GM19452 (cell line): Measurements from ENCODE around the gene FRMPD1.
"Not testable (repeated sequence)": the region's sequence is repeated elsewhere in the genome, so short reads cannot be mapped to it uniquely, and the experiment has no call there.

Source experiments
- ATAC-seq: cut with Tn5 transposase; IDR thresholded peaks from one replicate; pipeline ENCODE4 v1.9.1; 2021; ENCODE audit not compliant: unreplicated experiment

Gene FRMPD1, protein sequence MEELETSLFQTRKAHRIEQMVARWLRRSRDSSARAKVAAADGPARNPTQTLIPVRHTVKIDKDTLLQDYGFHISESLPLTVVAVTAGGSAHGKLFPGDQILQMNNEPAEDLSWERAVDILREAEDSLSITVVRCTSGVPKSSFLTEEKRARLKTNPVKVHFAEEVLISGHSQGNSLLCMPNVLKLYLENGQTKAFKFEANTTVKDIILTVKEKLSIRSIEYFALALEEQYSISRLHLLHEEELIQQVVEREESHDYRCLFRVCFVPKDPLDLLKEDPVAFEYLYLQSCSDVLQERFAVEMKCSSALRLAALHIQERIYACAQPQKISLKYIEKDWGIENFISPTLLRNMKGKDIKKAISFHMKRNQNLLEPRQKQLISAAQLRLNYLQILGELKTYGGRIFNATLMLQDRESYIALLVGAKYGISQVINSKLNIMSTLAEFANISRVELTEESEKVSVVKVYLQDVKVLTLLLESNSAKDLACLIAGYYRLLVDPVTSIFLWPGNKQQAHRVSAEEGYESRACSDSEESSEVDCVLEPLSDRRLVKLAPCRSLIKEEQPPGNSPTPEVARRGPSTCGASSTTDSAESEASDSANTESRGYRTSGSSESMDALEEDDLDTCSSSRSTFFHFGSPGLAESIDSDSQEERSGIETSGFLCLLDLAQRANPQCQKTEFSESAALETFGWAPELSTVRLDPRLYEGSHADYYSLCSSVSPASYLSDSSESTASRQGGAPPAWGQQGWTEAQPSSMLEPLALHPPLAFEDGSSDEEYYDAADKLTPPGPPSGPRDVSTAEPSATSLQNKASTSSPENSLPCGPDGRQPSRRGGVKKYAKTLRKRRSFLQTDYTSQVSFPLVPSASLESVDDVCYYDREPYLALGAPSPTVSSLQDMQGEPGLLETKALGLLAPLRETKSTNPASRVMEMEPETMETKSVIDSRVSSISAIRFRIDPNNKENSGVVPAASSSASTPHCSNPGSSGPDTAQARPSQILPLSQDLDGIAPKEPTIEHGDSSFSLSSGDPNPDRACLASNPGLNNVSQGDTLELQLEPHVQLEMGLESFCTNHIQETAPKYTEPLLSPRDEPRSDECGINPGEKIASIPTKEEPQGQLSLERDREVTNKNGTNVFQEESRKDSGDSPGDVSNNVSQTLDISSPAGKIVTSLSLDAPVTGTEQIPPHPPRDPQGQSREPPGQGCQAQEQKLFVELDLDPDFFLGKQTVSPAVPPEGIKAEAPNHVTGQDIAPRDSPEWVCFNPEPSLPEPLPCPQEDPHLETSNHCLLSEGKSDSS (N-terminal part only)

DNA sequence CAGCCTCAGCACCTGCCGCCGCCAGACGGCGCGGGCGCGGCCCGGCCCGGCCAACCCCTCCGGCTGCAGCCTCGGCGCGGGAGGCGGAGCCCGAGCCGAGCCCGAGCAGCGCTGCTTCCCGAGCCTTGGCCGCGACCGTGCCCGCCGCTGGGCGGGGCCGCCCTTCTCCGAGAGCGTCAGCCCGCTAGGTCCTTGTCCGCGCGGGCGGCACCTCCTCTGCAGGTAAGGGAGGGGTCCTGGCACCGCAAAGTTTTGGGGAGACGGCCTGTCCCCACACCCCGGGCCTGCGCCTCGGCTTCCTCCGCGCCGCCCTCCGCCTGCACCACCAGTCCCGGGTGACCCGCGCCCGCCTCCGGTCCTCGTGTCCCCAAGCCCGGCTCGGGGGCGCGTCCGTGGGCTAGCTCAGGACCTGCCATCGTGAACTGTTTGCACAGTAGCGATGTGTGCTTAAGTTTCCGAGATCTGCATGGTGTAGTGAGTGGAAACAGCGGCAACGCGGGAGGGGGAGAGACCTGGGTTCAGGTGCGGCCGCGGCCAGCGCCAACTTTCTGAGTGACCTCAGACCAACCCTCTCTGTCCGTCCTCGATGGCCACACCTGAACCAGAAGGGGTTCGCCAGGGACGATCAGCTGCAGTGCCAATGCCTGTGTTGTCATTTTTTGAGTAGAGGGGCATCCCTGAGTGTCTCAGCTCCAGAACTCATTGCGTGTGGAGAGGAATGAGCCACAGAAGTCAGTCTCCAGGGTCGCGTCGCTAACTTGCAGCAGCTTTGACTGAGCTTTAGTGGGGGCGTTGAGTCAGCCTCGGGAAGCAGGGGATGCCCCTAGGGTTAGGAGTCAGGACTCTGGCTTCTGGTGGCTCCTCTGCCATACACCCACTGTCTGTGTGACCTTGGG, at the start of gene FRMPD1:
TSS of gene FRMPD1 (plus strand) at position 82 of the 896 bp plus-strand sequence. CDS start 41,688 bp downstream, outside the sequence.
- ATAC-seq, result peak; percentile 80

DNA sequence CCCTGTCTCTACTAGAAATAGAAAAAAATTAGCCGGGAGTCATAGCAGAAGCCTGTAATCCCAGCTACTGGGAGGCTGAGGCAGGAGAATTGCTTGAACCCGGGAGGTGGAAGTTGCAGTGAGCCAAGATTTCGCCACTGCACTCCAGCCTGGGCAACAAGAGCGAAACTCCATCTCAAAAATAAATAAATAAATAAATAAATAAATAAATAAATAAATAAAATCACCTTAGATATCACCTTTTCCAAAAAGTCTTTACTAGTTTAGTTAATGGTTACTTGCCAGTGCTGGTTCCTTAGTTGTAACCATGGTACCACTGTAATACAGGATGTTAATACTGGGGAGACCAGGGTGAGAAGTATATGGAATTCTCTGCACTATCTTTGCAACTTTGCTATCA, 48.7 kb upstream of the FRMPD1 start:
- not testable (repeated sequence) for ATAC-seq

- no peak for ATAC-seq
These were observed 47.9 kb upstream of the FRMPD1 start for GRCh38 chr9:37602817-37603216.

GRCh38 chr9:37604296-37604695, 46.5 kb upstream of the FRMPD1 start:
- no peak for ATAC-seq

DNA sequence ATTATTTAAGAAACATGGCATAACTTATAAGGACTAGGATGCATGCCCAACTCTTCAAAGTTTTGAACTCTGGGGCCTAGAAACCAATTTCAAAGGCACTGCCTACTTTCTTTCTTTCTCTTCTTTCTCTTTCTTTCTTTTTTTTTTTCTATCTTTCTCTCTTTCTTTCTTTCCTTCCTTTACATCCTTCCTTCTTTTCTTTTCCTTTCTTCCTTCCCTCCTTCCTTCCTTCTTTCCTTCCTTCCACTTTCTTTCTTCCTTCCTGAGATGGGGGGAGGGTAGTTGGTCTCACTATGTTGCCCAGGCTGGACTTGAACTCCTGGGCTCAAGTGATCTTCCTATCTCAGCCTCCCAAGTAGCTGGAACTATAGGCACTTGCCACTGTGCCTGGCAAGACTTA, 42.5 kb upstream of the FRMPD1 start:
- ATAC-seq, result no peak

DNA sequence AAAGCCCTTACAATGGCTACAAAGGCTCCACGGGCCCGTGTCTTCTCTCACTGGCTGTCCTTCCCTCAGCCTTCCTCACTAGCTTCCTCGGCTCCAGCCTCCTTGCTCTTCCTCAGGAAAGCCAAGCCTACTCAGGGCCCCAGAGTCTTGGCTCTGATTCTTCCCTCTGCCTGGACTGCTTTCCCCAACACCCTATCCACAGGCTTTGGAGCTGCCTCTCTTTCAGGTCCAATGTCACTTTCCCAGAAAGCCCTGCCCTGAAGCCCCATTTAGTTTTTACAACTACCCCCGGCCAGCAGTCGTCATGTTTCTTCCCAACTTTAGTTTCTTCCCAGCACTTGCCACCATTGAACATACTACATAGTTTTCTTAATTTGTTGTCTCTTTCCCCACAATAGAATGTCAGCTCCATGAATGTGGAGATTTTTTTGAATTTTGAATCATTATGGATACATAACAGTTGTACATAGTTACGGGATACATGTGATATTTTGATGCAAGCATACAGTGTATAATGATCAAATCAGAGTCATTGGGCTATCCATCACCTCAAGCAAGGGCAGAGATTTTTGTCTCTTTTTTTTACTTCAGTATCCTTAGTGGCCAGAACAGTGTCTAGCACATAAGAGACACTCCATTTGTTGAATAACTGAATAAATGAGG, 40.9 kb upstream of the FRMPD1 start:
- no peak for ATAC-seq

DNA sequence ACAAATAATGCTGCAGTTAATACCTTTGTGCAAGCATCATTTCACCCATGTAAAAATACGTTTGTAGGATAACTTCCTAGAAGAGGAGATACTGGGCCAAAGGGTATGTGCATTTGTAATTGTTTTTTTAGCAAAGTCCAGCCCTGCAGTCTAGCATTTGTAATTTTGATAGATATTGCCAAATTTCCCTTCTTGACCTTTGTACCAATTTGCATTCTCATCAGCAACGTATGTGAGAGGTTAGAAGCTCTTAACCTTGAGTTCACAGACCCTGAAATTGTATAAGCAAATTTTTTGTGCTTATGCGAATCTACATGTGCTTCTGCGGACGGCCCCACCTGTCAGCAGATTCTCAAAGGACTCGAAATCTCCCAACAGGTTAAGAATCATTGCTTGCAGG, 39.7 kb upstream of the FRMPD1 start:
- ATAC-seq, result no peak

- no peak for ATAC-seq
These were observed 38.8 kb upstream of the FRMPD1 start for GRCh38 chr9:37611961-37612360.

DNA sequence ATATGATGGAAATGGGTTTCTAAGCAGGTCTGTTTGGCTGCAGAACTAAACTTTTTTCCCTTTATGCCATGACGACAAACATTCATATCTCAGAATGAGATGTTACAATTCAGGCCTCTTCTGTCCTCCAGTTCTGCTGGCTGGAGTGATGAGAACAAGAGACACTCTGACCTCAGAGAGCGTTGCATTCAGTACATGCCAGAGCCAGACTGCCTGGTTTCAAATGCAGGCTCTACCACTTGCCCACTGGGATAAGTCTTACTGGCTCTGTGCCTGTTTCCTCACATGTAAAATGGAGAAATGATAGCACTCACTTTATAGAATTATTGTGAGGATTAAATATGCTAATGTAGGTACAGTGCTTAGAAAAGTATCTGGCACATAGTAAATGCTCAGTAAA, 33.6 kb upstream of the FRMPD1 start:
- ATAC-seq, result no peak

DNA sequence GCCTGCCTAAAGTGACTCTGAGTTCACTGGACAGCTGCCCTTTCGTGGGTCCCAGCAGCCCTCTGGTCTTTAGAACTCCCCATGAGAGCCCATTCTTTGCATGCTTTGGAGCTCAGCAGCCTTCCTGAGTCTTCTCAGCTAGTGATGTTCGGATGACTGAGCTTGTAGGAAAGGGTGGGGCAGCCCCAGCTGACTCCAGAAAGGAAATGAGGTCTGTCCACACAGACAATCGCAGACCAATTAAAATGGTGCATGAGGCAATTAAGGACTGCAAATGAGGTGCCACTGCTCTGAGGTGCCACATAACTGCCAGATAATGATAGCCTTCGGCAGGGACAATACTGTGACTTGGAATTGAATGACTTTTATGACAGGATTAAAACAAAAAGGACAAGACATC, 32.9 kb upstream of the FRMPD1 start:
- ATAC-seq, result no peak

- no peak for ATAC-seq
These were observed 31.9 kb upstream of the FRMPD1 start for GRCh38 chr9:37618817-37619216.

GRCh38 chr9:37619806-37620205, 30.9 kb upstream of the FRMPD1 start:
- no peak for ATAC-seq

DNA sequence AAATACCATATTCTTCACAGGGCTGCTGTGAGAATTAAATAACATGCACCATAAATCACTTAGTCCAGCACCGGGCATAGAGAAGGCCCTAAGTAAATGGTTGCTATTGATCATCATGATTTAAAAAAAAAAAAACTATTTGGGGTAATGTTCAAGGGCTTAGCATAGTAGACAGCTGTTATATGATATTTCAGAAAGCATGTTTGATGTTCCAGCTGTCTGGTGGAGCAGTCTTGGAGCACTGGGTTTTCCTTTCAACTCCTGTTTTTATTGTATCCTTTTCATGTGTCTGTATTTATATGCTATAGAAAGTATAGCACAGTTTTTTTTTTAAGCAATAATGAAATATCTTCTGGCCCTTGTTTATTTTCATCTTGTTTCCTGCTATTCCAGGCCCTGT, 30.4 kb upstream of the FRMPD1 start:
- no peak for ATAC-seq

- ATAC-seq, result no peak
These were observed 29.3 kb upstream of the FRMPD1 start for GRCh38 chr9:37621273-37622121.

DNA sequence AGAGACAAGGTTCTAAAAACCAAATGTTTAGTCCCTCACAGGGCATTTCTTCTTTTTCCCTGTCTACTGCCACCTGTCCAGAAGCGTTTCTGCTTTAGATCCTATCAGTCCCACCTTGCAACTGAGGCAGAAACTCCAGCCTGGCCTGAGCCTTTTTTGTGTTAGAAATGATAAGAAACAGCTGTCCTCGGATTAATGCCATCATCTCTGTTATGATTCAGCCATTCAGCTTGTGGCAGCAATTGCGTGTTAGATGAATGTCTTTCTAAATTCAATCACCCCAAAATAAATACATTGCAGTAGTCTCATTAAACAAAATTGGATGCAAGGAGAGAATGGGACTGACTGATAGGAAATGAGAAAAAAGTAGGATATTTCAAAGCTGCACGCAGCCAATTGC, 28.3 kb upstream of the FRMPD1 start:
- no peak for ATAC-seq

DNA sequence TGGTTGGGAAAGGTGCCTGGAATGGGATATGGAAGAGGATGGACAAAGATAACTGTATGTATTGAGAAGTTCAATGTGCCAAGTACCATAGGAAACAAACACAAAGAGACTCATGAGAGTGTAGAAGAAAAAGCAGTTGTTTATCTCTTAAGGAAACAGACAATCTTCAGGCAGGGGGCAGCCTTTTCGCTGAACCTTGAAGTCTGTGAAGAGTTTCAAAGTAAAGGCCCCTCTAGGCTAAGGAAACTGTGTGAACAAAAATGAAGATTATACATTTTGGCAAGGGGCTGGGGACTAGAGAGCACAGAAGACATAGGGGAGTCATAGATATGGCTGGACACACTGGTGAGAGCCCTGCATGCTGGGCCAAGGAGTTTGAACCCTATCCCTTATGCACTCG, 27.5 kb upstream of the FRMPD1 start:
- ATAC-seq, result no peak

- no peak for ATAC-seq
These were observed 26.7 kb upstream of the FRMPD1 start for GRCh38 chr9:37624073-37624472.

- ATAC-seq, result no peak
These were observed 25.6 kb upstream of the FRMPD1 start for GRCh38 chr9:37625036-37625757.
